Esophagus muscularis mucosa (tissue), 4 donors: Measurements from ENCODE around the gene ZDHHC21.

Experiments
- CTCF ChIP-seq, 3 experiments: fragments of 200-600 bp in 2 of 3; fragments of 450-650 bp in 1 of 3; sonication (generic) in 2 of 3; IDR thresholded peaks; one replicate each; pipeline ENCODE4 v1.5.1; 2017 to 2019; ENCODE audit warnings: antibody characterized with exemption in 3 of 3, mild to moderate bottlenecking in 2 of 3, moderate library complexity in 1 of 3
- EP300 ChIP-seq: sonication (generic); formaldehyde crosslinking; IDR thresholded peaks from one replicate; pipeline ENCODE4 v1.6.1; 2017; ENCODE audit warnings: antibody characterized with exemption
- POLR2A ChIP-seq: fragments of 450-650 bp; IDR thresholded peaks from one replicate; pipeline ENCODE4 v1.6.1; 2017; ENCODE audit warnings: antibody characterized with exemption, moderate library complexity, mild to moderate bottlenecking, low read depth
- POLR2AphosphoS5 ChIP-seq, 2 donors: sonication (generic); formaldehyde crosslinking; IDR thresholded peaks; one replicate each; pipeline ENCODE4 v1.6.1; 2017; ENCODE audit warnings: antibody characterized with exemption in 2 of 2

GRCh38 chr9:14722391-14723035, 29.3 kb upstream of the ZDHHC21 start, which contains the start of gene CER1:
- no peak for TF ChIP-seq POLR2A
- no peak for TF ChIP-seq POLR2AphosphoS5 (IDR thresholded peaks at IDR 0.05)
- TF ChIP-seq CTCF (IDR thresholded peaks at IDR 0.05): no peak
- TF ChIP-seq EP300: no peak
